HepG2 (cell line): Measurements from ENCODE around the gene CCDC85C. TPM values are rescaled to one million over a fixed set of nuclear protein-coding genes. Genes with fewer than 3 reads are reported as not detected.

Experiments
- ARID3A ChIP-seq: IDR thresholded peaks from 2 replicates; pipeline ENCODE4 v1.6.1; 2012; ENCODE audit warnings: low read depth, low read length, improper control_type of control experiment
- ARID4A ChIP-seq: sonication (generic); formaldehyde crosslinking; IDR thresholded peaks from 2 replicates; pipeline ENCODE4 v1.5.0; 2020; ENCODE audit warnings: mild to moderate bottlenecking, missing genetic modification reagents, borderline replicate concordance
- CENPX ChIP-seq: sonication (generic); formaldehyde crosslinking; IDR thresholded peaks from 2 replicates; pipeline ENCODE4 v1.9.0; 2021; ENCODE audit warnings: mild to moderate bottlenecking, missing genetic modification reagents, moderate library complexity
- ISL2 ChIP-seq: sonication (generic); formaldehyde crosslinking; IDR thresholded peaks from 2 replicates; pipeline ENCODE4 v1.5.0; 2020; ENCODE audit warnings: missing genetic modification reagents
- KDM3A ChIP-seq: IDR thresholded peaks from 2 replicates; pipeline ENCODE4 v1.6.1; 2018; ENCODE audit warnings: low read depth, missing compliant biosample characterization
- KDM4B ChIP-seq: sonication (generic); formaldehyde crosslinking; IDR thresholded peaks from 2 replicates; pipeline ENCODE4 v1.4.0; 2020; ENCODE audit warnings: missing genetic modification reagents
- MXD3 ChIP-seq: IDR thresholded peaks from 2 replicates; pipeline ENCODE4 v1.6.1; 2016; ENCODE audit warnings: mild to moderate bottlenecking, missing biosample characterization, missing genetic modification reagents
- POLR2G ChIP-seq: fragments of 200-400 bp; formaldehyde crosslinking; IDR thresholded peaks from 2 replicates; pipeline ENCODE4 v1.6.1; 2018; ENCODE audit warnings: mild to moderate bottlenecking, low read depth, low read length, moderate library complexity
- ZNF33B ChIP-seq: sonication (generic); formaldehyde crosslinking; IDR thresholded peaks from 2 replicates; pipeline ENCODE4 v1.5.1; 2020; ENCODE audit warnings: mild to moderate bottlenecking, missing genetic modification reagents
- ZNF572 ChIP-seq: sonication (generic); formaldehyde crosslinking; IDR thresholded peaks from 2 replicates; pipeline ENCODE4 v1.5.1; 2020; ENCODE audit warnings: mild to moderate bottlenecking, missing genetic modification reagents
- ZNF619 ChIP-seq: sonication (generic); formaldehyde crosslinking; IDR thresholded peaks from 2 replicates; pipeline ENCODE4 v1.4.0; 2020; ENCODE audit warnings: mild to moderate bottlenecking, missing genetic modification reagents
- ZNF781 ChIP-seq: sonication (generic); formaldehyde crosslinking; IDR thresholded peaks from 2 replicates; pipeline ENCODE4 v1.5.1; 2020; ENCODE audit warnings: borderline replicate concordance, mild to moderate bottlenecking, missing genetic modification reagents; ENCODE audit errors: not compliant biosample characterization
- ZNF782 ChIP-seq: sonication (generic); formaldehyde crosslinking; IDR thresholded peaks from 2 replicates; pipeline ENCODE4 v1.4.0; 2020; ENCODE audit warnings: missing genetic modification reagents, mild to moderate bottlenecking, borderline replicate concordance
- polyA plus RNA-seq, 8 experiments: library from polyadenylated mRNA; depleted of rRNA in 3 of 8; stranded (reverse) in 7 of 8; unstranded in 1 of 8; fragments of >200 nt; fragmentation: Illumina TruSeq in 4 of 8; extraction: Trizol in 4 of 8; gene quantifications; 2 replicates each; pipeline versions ENCODE4 v1.2.1 to v1.2.3, GENCODE V29; 2011 to 2016; ENCODE audit warnings: low read depth in 4 of 8, missing spikeins in 1 of 8, mixed read lengths in 1 of 8; ENCODE audit not compliant: insufficient read depth in 1 of 8
- total RNA-seq, 5 experiments: library from RNA; depleted of rRNA; stranded (reverse); fragments of >200 nt; fragmentation: Illumina TruSeq; extraction: Trizol; gene quantifications; 2 replicates each; pipeline ENCODE4 v1.2.3, GENCODE V29; 2016; ENCODE audit warnings: low read depth in 1 of 5
- TF ChIP-seq, protein P1 (sequence below): IDR thresholded peaks from 2 replicates; pipeline ENCODE4 v1.6.1; 2012; ENCODE audit warnings: low read length, improper control_type of control experiment
- TF ChIP-seq, protein P2 (sequence below): sonication (generic); formaldehyde crosslinking; IDR thresholded peaks from 2 replicates; pipeline ENCODE4 v1.5.0; 2020; ENCODE audit warnings: mild to moderate bottlenecking, missing genetic modification reagents
- TF ChIP-seq, protein P3 (sequence below): IDR thresholded peaks from 2 replicates; pipeline ENCODE4 v1.6.1; 2016; ENCODE audit warnings: mild to moderate bottlenecking

Gene CCDC85C
- total and polyA plus RNA-seq, 2 of the 13 experiments (the other 11 are each of a cell fraction or from before 2014, with no cell fraction given), result 18.8 to 43.8 TPM

DNA sequence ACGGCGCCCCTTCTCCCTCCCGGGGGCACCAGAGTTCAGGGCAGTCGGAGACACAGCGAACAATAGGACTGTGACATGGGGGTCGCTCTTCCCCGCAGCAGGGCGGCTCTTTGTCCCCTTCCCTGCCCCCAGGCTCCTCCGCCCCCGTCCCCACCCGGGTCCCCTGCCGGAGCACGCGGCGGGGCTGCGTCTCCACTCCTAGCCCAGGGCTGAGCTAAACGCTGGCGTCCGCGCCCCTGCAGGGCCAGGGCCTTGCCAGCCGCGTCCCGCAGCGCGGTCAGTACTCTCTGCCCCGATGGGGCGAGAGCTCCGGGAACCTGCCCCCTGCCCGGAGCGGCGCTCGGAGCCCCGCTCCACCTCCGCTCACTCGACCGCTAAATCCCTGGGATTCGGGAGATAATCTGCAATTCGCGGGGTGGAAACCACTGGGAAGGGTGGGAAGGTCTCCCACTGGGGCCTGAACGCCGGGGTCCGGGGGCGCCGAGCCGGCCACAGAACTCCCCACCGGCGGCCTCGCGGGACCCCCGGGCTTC is 825 bp upstream of the CCDC85C start (continued):
- TF ChIP-seq, protein P1, sequence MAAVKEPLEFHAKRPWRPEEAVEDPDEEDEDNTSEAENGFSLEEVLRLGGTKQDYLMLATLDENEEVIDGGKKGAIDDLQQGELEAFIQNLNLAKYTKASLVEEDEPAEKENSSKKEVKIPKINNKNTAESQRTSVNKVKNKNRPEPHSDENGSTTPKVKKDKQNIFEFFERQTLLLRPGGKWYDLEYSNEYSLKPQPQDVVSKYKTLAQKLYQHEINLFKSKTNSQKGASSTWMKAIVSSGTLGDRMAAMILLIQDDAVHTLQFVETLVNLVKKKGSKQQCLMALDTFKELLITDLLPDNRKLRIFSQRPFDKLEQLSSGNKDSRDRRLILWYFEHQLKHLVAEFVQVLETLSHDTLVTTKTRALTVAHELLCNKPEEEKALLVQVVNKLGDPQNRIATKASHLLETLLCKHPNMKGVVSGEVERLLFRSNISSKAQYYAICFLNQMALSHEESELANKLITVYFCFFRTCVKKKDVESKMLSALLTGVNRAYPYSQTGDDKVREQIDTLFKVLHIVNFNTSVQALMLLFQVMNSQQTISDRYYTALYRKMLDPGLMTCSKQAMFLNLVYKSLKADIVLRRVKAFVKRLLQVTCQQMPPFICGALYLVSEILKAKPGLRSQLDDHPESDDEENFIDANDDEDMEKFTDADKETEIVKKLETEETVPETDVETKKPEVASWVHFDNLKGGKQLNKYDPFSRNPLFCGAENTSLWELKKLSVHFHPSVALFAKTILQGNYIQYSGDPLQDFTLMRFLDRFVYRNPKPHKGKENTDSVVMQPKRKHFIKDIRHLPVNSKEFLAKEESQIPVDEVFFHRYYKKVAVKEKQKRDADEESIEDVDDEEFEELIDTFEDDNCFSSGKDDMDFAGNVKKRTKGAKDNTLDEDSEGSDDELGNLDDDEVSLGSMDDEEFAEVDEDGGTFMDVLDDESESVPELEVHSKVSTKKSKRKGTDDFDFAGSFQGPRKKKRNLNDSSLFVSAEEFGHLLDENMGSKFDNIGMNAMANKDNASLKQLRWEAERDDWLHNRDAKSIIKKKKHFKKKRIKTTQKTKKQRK, result no peak
- TF ChIP-seq, protein P2, sequence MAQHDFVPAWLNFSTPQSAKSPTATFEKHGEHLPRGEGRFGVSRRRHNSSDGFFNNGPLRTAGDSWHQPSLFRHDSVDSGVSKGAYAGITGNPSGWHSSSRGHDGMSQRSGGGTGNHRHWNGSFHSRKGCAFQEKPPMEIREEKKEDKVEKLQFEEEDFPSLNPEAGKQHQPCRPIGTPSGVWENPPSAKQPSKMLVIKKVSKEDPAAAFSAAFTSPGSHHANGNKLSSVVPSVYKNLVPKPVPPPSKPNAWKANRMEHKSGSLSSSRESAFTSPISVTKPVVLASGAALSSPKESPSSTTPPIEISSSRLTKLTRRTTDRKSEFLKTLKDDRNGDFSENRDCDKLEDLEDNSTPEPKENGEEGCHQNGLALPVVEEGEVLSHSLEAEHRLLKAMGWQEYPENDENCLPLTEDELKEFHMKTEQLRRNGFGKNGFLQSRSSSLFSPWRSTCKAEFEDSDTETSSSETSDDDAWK (CRISPR knock-in tag), result no peak
- TF ChIP-seq ZNF619 (CRISPR knock-in tag), result no peak
- no peak for TF ChIP-seq MXD3 (CRISPR knock-in tag)
- peak; percentile 64 for TF ChIP-seq ARID4A (CRISPR knock-in tag)
- TF ChIP-seq POLR2G, result no peak
- TF ChIP-seq KDM4B (CRISPR knock-in tag), result 0 out of 2 replicates have a peak, but pooled peaks have one; percentile 30
- TF ChIP-seq ZNF572, result no peak
- TF ChIP-seq, protein P3, sequence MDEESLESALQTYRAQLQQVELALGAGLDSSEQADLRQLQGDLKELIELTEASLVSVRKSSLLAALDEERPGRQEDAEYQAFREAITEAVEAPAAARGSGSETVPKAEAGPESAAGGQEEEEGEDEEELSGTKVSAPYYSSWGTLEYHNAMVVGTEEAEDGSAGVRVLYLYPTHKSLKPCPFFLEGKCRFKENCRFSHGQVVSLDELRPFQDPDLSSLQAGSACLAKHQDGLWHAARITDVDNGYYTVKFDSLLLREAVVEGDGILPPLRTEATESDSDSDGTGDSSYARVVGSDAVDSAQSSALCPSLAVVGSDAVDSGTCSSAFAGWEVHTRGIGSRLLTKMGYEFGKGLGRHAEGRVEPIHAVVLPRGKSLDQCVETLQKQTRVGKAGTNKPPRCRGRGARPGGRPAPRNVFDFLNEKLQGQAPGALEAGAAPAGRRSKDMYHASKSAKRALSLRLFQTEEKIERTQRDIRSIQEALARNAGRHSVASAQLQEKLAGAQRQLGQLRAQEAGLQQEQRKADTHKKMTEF (CRISPR knock-in tag), result no peak
- TF ChIP-seq ZNF33B (CRISPR knock-in tag), result no peak
- no peak for TF ChIP-seq ARID3A
- peak; percentile 23; the same call in 1 of the 2 replicates for TF ChIP-seq ISL2 (CRISPR knock-in tag)
- TF ChIP-seq ZNF781 (CRISPR knock-in tag), result no peak
- TF ChIP-seq KDM3A (CRISPR knock-in tag), result no peak
- TF ChIP-seq ZNF782, result no peak
- no peak for TF ChIP-seq CENPX
